Thoracic aorta (tissue), 2 donors: ENCODE data around the gene VPS39. TPM values are rescaled to one million over a fixed set of nuclear protein-coding genes. Genes with fewer than 3 reads are reported as not detected.

Experiments
- ATAC-seq: fragments of 150-250 bp; one replicate; pipeline ENCODE4 v1.8.0; 2017; ENCODE audit warnings: low read depth; ENCODE audit not compliant: insufficient number of reproducible peaks, low FRiP score
- DNase-seq: peaks from one replicate; pipeline ENCODE4 v3.0.0-alpha.2; 2020; ENCODE audit warnings: low spot score
- H3K27ac ChIP-seq, 2 donors: fragments of 200-600 bp; sonication (generic); 1 replicate in 1 of 2; 2 replicates in 1 of 2; pipeline ENCODE4 v1.5.1; 2016; ENCODE audit warnings: mild to moderate bottlenecking in 2 of 2, moderate library complexity in 2 of 2
- H3K27me3 ChIP-seq: fragments of 200-600 bp; sonication (generic); replicated peaks from 2 replicates; pipeline ENCODE4 v1.6.0; 2016; ENCODE audit warnings: mild to moderate bottlenecking; ENCODE audit not compliant: insufficient read depth
- H3K36me3 ChIP-seq: fragments of 200-600 bp; sonication (generic); one replicate; pipeline ENCODE4 v1.5.1; 2016
- H3K4me1 ChIP-seq, 2 donors: fragments of 200-600 bp; sonication (generic); 1 replicate in 1 of 2; 2 replicates in 1 of 2; pipeline versions ENCODE4 v1.5.1 to v1.6.0; 2016; ENCODE audit warnings: low read depth in 2 of 2, mild to moderate bottlenecking in 1 of 2; ENCODE audit not compliant: control insufficient read depth in 1 of 2
- H3K4me3 ChIP-seq: fragments of 200-600 bp; sonication (generic); 2 replicates; pipeline ENCODE4 v1.5.1; 2016; ENCODE audit warnings: mild to moderate bottlenecking
- H3K9me3 ChIP-seq: fragments of 200-600 bp; sonication (generic); 2 replicates; pipeline ENCODE4 v1.5.1; 2016
- CTCF ChIP-seq: fragments of 200-600 bp; sonication (generic); IDR thresholded peaks from one replicate; pipeline ENCODE4 v1.5.1; 2019; ENCODE audit warnings: antibody characterized with exemption
- total RNA-seq, 2 donors: library from RNA; depleted of rRNA; stranded (reverse); fragments of >200 nt; gene quantifications; one replicate each; pipeline versions ENCODE4 v1.1.0 to v1.2.3, GENCODE V29; 2016

VPS39 gene
- total RNA-seq, 2 donors from 2014 or later = 89.9 to 156 TPM

- no peak overlapping the region for H3K4me3 ChIP-seq
- no peaks in the 10 kb centered on the region for H3K9me3 ChIP-seq
- H3K36me3 ChIP-seq = peaks cover 8% of the 10 kb centered on the region
- ATAC-seq (no peak), DNase-seq (no peak)
- H3K27ac ChIP-seq = no peak overlapping the region
- no peak for TF ChIP-seq CTCF
- peaks cover 7 to 16% of the 10 kb centered on the region in 2 donors for H3K4me1 ChIP-seq
- no peaks in the 10 kb centered on the region for H3K27me3 ChIP-seq
These were observed 6.3 kb downstream of the VPS39 start for GRCh38 chr15:42201801-42202200.

DNA sequence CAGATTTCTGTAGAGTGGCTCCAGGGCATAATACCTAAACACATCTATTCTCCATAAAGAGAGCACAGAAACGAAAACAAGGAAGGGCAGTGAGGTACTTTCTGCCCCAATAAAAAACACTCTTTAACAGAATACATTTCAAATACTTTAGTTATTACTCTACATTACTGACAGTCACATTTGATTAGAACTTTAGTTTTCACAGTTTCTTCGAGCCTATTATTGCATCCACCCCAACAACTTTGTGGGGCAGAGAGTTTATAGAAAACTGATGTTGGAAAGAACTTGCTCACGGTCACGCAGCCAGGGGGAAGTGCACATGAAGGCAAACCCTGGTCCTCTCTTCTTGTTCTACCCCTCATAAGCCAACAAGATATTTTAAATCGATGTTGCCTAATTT lies 9.0 kb downstream of the VPS39 start:
- Histone ChIP-seq H3K36me3 (peaks cover 12% of the 10 kb centered on the region), H3K27me3 (no peaks in the 10 kb centered on the region), H3K4me1 (no peaks in the 10 kb centered on the region), H3K4me3 (no peak overlapping the region), H3K9me3 (no peaks in the 10 kb centered on the region), H3K27ac (no peak overlapping the region)
- no peak for DNase-seq
- no peak for TF ChIP-seq CTCF
- no peak for ATAC-seq

- ATAC-seq (no peak), DNase-seq (no peak)
- no peaks in the 10 kb centered on the region for H3K9me3 ChIP-seq
- peaks cover 12% of the 10 kb centered on the region for H3K36me3 ChIP-seq
- H3K27ac ChIP-seq = no peak overlapping the region
- no peaks in the 10 kb centered on the region for H3K4me1 ChIP-seq
- no peak for TF ChIP-seq CTCF
- no peaks in the 10 kb centered on the region for H3K27me3 ChIP-seq
- H3K4me3 ChIP-seq = no peak overlapping the region
These were observed 9.6 kb downstream of the VPS39 start for GRCh38 chr15:42198516-42198915.

DNA sequence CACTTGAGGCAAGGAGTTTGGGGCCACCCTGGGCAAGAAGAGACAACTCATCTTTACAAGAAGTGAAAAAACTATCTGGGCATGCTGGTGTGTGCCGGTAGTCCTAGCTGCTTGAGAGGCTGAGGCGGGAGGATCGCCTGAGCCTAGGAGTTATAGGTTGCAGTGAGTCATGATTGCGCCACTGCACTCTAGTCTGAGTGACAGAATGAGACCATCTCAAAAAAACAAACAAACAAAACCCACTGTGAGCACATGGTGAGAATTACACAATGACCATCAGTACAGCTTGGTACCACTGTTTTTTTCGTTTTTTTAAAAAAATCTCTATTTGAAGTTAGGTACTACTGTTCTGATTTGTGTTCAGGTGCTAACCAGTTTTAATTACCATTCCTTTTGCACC lies 13.6 kb downstream of the VPS39 start:
- Histone ChIP-seq H3K27ac (no peak overlapping the region), H3K27me3 (no peaks in the 10 kb centered on the region), H3K4me1 (no peaks in the 10 kb centered on the region), H3K36me3 (peaks cover 24% of the 10 kb centered on the region), H3K4me3 (no peak overlapping the region), H3K9me3 (no peaks in the 10 kb centered on the region)
- ATAC-seq = no peak
- TF ChIP-seq CTCF = no peak
- DNase-seq = peak; percentile 3

DNA sequence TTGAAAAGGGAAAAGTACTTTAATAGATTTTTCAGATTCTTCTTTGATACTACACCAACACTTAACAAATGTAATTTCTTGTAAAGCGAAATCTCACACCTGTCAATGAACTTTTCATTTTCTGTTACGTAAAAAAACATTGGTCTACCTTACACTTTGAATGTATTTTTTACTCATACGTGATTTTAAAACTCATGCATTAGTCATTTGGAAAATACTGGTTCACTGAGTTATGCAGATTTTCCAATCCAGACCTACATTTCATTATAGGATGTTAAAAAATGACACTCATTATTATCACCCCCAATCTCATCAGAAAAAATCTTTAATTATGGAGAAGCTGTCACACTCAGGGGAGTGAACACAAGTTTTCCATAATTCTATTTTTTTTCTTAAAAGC lies 14.7 kb downstream of the VPS39 start:
- H3K9me3 ChIP-seq = no peaks in the 10 kb centered on the region
- peaks cover 33% of the 10 kb centered on the region for H3K36me3 ChIP-seq
- no peaks in the 10 kb centered on the region for H3K27me3 ChIP-seq
- no peak for TF ChIP-seq CTCF
- ATAC-seq = no peak
- no peak overlapping the region for H3K27ac ChIP-seq
- no peak overlapping the region for H3K4me3 ChIP-seq
- DNase-seq = no peak
- no peaks in the 10 kb centered on the region for H3K4me1 ChIP-seq
